IMR-90 (cell line): Measurements from ENCODE around the gene DNAJC19. TPM values are rescaled to one million over a fixed set of nuclear protein-coding genes. Genes with fewer than 3 reads are reported as not detected.

Source experiments
- ATAC-seq: fragments of 200-7000 bp; cut with Tn5 transposase; 2 replicates; pipeline ENCODE4 v1.9.1; 2020; ENCODE audit warnings: low read depth, mild to moderate bottlenecking, moderate library complexity
- BruUV-seq: library from RNA; stranded (reverse); fragments of 400-500 nt; replicated peaks from 2 replicates; lab custom pipeline; 2021; lab: Mats Ljungman, UMichigan
- CTCF ChIA-PET: fragments of 300-600 bp; formaldehyde crosslinking; extraction: SDS; loops from one replicate; lab custom pipeline; 2021; ENCODE audit warnings: antibody characterized with exemption; lab: Yijun Ruan, JAX
- POLR2A ChIA-PET: fragments of 300-600 bp; sonication (Branson Sonifier 250); formaldehyde crosslinking; loops from one replicate; lab custom pipeline; 2022; ENCODE audit warnings: antibody characterized with exemption; ENCODE audit not compliant: unreplicated experiment; lab: Charles Lee
- DNase-seq: peaks from one replicate; pipeline ENCODE4 v3.0.0; 2013
- H2AFZ ChIP-seq: replicated peaks from 2 replicates; pipeline ENCODE3; 2013; ENCODE audit warnings: low read length, mild to moderate bottlenecking; ENCODE audit not compliant: poor library complexity
- H2AK5ac ChIP-seq: 2 replicates; pipeline ENCODE4 v1.6.1; 2013; ENCODE audit warnings: low read depth, low read length, inconsistent platforms
- H2AK9ac ChIP-seq: replicated peaks from 2 replicates; pipeline ENCODE3; 2013; ENCODE audit warnings: mild to moderate bottlenecking, low read depth, low read length, moderate library complexity; ENCODE audit not compliant: poor library complexity
- H2BK120ac ChIP-seq: 2 replicates; pipeline ENCODE4 v1.6.1; 2013; ENCODE audit warnings: low read depth, low read length, inconsistent platforms
- H2BK15ac ChIP-seq: 3 replicates; pipeline ENCODE4 v1.6.1; 2013; ENCODE audit warnings: low read depth, low read length, inconsistent platforms
- H2BK20ac ChIP-seq: 2 replicates; pipeline ENCODE4 v1.6.1; 2013; ENCODE audit warnings: low read depth, mild to moderate bottlenecking, inconsistent platforms, low read length, moderate library complexity
- H2BK5ac ChIP-seq: 2 replicates; pipeline ENCODE4 v1.6.1; 2013; ENCODE audit warnings: mild to moderate bottlenecking, low read depth, low read length, inconsistent platforms; ENCODE audit not compliant: poor library complexity, severe bottlenecking
- H3K14ac ChIP-seq: replicated peaks from 2 replicates; pipeline ENCODE4 v1.6.1; 2013; ENCODE audit warnings: low read depth, low read length, inconsistent platforms
- H3K18ac ChIP-seq: 2 replicates; pipeline ENCODE4 v1.6.1; 2013; ENCODE audit warnings: low read depth, low read length, control low read depth
- H3K23ac ChIP-seq: 2 replicates; pipeline ENCODE4 v1.6.1; 2013; ENCODE audit warnings: low read depth, low read length, inconsistent platforms
- H3K27ac ChIP-seq: 2 replicates; pipeline ENCODE4 v1.5.1; 2013; ENCODE audit warnings: mild to moderate bottlenecking, control low read depth, low read length; ENCODE audit not compliant: insufficient read depth
- H3K27me3 ChIP-seq: 2 replicates; pipeline ENCODE4 v1.6.1; 2013; ENCODE audit warnings: low read length; ENCODE audit not compliant: control insufficient read depth, insufficient read depth
- H3K36me3 ChIP-seq: 2 replicates; pipeline ENCODE4 v1.6.1; 2013; ENCODE audit warnings: low read length, mixed read lengths; ENCODE audit not compliant: control insufficient read depth, insufficient read depth
- H3K4ac ChIP-seq: 2 replicates; pipeline ENCODE4 v1.6.1; 2013; ENCODE audit warnings: low read depth, low read length, inconsistent platforms
- H3K4me1 ChIP-seq: 2 replicates; pipeline ENCODE4 v1.6.1; 2013; ENCODE audit warnings: low read length, mixed read lengths; ENCODE audit not compliant: control insufficient read depth, insufficient read depth
- H3K4me2 ChIP-seq: 2 replicates; pipeline ENCODE4 v1.6.1; 2013; ENCODE audit warnings: low read depth, mild to moderate bottlenecking, control low read depth, low read length, moderate library complexity
- H3K4me3 ChIP-seq: 2 replicates; pipeline ENCODE4 v1.5.1; 2013; ENCODE audit warnings: low read depth, mild to moderate bottlenecking, control low read depth, low read length, moderate library complexity; ENCODE audit not compliant: insufficient read depth
- H3K56ac ChIP-seq: 2 replicates; pipeline ENCODE4 v1.6.1; 2013; ENCODE audit warnings: low read length, inconsistent platforms; ENCODE audit not compliant: insufficient read depth; ENCODE audit errors: extremely low read depth
- H3K79me1 ChIP-seq, 2 experiments: 2 replicates each; pipeline ENCODE4 v1.6.1; 2013; ENCODE audit warnings: low read length in 2 of 2, inconsistent platforms in 1 of 2, low read depth in 1 of 2
- H3K9ac ChIP-seq: 2 replicates; pipeline ENCODE4 v1.6.1; 2013; ENCODE audit warnings: low read depth, low read length, control low read depth
- H3K9me1 ChIP-seq: 2 replicates; pipeline ENCODE4 v1.6.1; 2013; ENCODE audit warnings: low read length, inconsistent platforms; ENCODE audit not compliant: insufficient read depth
- H3K9me3 ChIP-seq: 2 replicates; pipeline ENCODE4 v1.6.1; 2013; ENCODE audit warnings: low read length; ENCODE audit not compliant: control insufficient read depth, insufficient read depth
- H4K20me1 ChIP-seq: 2 replicates; pipeline ENCODE4 v1.6.1; 2013; ENCODE audit warnings: low read length, inconsistent platforms; ENCODE audit not compliant: insufficient read depth
- H4K5ac ChIP-seq: 2 replicates; pipeline ENCODE4 v1.6.1; 2013; ENCODE audit warnings: mild to moderate bottlenecking, low read depth, low read length, control low read depth
- H4K8ac ChIP-seq, 2 experiments: 2 replicates each; pipeline ENCODE4 v1.6.1; 2013; ENCODE audit warnings: low read depth in 2 of 2, low read length in 2 of 2, control low read depth in 1 of 2, inconsistent platforms in 1 of 2
- H4K91ac ChIP-seq: 2 replicates; pipeline ENCODE4 v1.6.1; 2013; ENCODE audit warnings: low read depth, low read length, inconsistent platforms; ENCODE audit not compliant: insufficient read depth
- BHLHE40 ChIP-seq: fragments of 150-350 bp; IDR thresholded peaks from 2 replicates; pipeline ENCODE4 v1.6.1; 2016; ENCODE audit warnings: mild to moderate bottlenecking, low read depth, low read length
- CHD1 ChIP-seq: IDR thresholded peaks from 2 replicates; pipeline ENCODE4 v1.6.1; 2012; ENCODE audit warnings: low read depth, low read length, improper control_type of control experiment
- FOS ChIP-seq: fragments of 150-350 bp; IDR thresholded peaks from 2 replicates; pipeline ENCODE4 v1.6.1; 2016; ENCODE audit warnings: low read depth, low read length
- MAFK ChIP-seq: IDR thresholded peaks from 2 replicates; pipeline ENCODE4 v1.6.1; 2012; ENCODE audit warnings: low read depth, low read length, improper control_type of control experiment
- MXI1 ChIP-seq: IDR thresholded peaks from 2 replicates; pipeline ENCODE4 v1.6.1; 2012; ENCODE audit warnings: low read depth, mild to moderate bottlenecking, low read length, moderate library complexity, borderline replicate concordance
- NFE2L2 ChIP-seq: fragments of 150-350 bp; IDR thresholded peaks from 2 replicates; pipeline ENCODE4 v1.6.1; 2016; ENCODE audit warnings: low read depth, mild to moderate bottlenecking, low read length
- POLR2A ChIP-seq: IDR thresholded peaks from 2 replicates; pipeline ENCODE4 v1.6.1; 2012; ENCODE audit warnings: mild to moderate bottlenecking, low read depth, low read length
- RAD21 ChIP-seq: IDR thresholded peaks from 2 replicates; pipeline ENCODE4 v1.6.1; 2012; ENCODE audit warnings: low read length, improper control_type of control experiment
- RFX5 ChIP-seq: IDR thresholded peaks from 2 replicates; pipeline ENCODE4 v1.8.0; 2012; ENCODE audit warnings: low read depth, mild to moderate bottlenecking, low read length, moderate library complexity
- SMC3 ChIP-seq: fragments of 150-350 bp; IDR thresholded peaks from 2 replicates; pipeline ENCODE4 v1.6.1; 2016; ENCODE audit warnings: low read depth, mild to moderate bottlenecking, antibody characterized with exemption, low read length, moderate library complexity
- WGBS, 2 experiments: methylation state at CpG; one replicate each; pipeline versions ENCODE4 v1.1.5 to v1.1.7; 2013; ENCODE audit warnings: missing lambda C conversion rate in 2 of 2; ENCODE audit not compliant: insufficient read length in 1 of 2; ENCODE audit errors: extremely low coverage in 2 of 2; 5-methylcytosine and 5-hydroxymethylcytosine counted together
- dilution Hi-C: fragments of 300-500 bp; cut with HindIII; formaldehyde crosslinking; loops from one replicate; pipeline ENCODE4 v1.14.3; 2018; ENCODE audit warnings: low sequenced_read_pairs; ENCODE audit not compliant: unreplicated experiment
- in situ Hi-C: fragments of 300-500 bp; cut with MboI; formaldehyde crosslinking; loops from 3 replicates; pipeline ENCODE4 v1.14.3; 2019; ENCODE audit warnings: low sequenced_read_pairs, inconsistent platforms, mixed read lengths
- intact Hi-C: fragments of 100-400 bp; cut with micrococcal nuclease; formaldehyde crosslinking; loops from 2 replicates; pipeline ENCODE4 v1.10.0; 2022
- polyA plus RNA-seq, 3 experiments: library from polyadenylated mRNA; depleted of rRNA; stranded (reverse); fragments of >200 nt; gene quantifications; 2 replicates each; pipeline ENCODE4 v1.2.3, GENCODE V29; 2012; ENCODE audit warnings: low replicate concordance in 1 of 3
- total RNA-seq: library from RNA; depleted of rRNA; stranded (reverse); fragments of >200 nt; gene quantifications from 2 replicates; pipeline ENCODE4 v1.2.3, GENCODE V29; 2012
- TF ChIP-seq, protein P1 (sequence below): conservative IDR thresholded peaks from 2 replicates; pipeline ENCODE4 v1.5.1; 2012; ENCODE audit warnings: mild to moderate bottlenecking, low read depth, low read length, improper control_type of control experiment

DNAJC19 gene
- total and polyA plus RNA-seq, 2 of the 4 experiments (the other 2 are of a cell fraction) = 16.0 to 39.4 TPM

DNA sequence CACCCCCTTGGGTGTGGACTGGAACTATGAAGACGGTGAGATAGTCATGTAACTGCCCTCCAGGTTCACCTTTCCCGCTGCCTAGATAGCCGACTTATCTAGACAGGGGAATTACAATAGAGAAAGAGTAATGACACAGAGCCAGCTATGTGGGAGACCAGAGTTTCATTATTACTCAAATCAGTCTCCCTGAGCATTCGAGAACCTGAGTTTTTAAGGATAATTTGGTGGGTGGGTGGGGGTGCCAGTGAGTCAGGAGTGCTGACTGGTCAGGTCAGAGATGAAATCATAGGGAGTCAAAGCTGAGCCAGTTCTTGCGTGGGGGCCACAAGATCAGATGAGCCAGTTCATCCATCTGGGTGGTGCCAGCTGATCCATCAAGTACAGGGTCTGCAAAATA is 19.7 kb upstream of the DNAJC19 start:
- no peaks in the 10 kb centered on the region for H3K36me3 ChIP-seq
- H2AK5ac ChIP-seq = no peak overlapping the region
- H3K56ac ChIP-seq = no peak overlapping the region
- H2AFZ ChIP-seq = no peak overlapping the region
- WGBS, 2 experiments = no CpG with 5 or more reads among the region's 5 CpGs
- no peaks in the 10 kb centered on the region for H3K9me3 ChIP-seq
- H4K20me1 ChIP-seq = no peaks in the 10 kb centered on the region
- H3K14ac ChIP-seq = no peak overlapping the region
- no peak overlapping the region for H4K8ac ChIP-seq
- H3K27me3 ChIP-seq = no peaks in the 10 kb centered on the region
- H3K27ac ChIP-seq = no peak overlapping the region
- no peak overlapping the region for H4K5ac ChIP-seq
- H3K4me3 ChIP-seq = no peak overlapping the region
- DNase-seq = no peak
- no peak overlapping the region for H2BK120ac ChIP-seq
- H3K79me1 ChIP-seq = no peaks in the 10 kb centered on the region
- dilution Hi-C loops (no loop called here), in situ Hi-C loops (no loop called here), intact Hi-C loops (no loop called here)
- H3K4me2 ChIP-seq = no peak overlapping the region
- no peak overlapping the region for H4K91ac ChIP-seq
- H2BK15ac ChIP-seq = no peak overlapping the region
- H2BK20ac ChIP-seq = no peak overlapping the region
- ChIA-PET CTCF (no interaction called here), POLR2A (no interaction called here)
- TF ChIP-seq MXI1 (no peak), MAFK (no peak), RAD21 (no peak), RFX5 (no peak), CHD1 (no peak), NFE2L2 (no peak), POLR2A (no peak), BHLHE40 (no peak), SMC3 (no peak), FOS (no peak)
- TF ChIP-seq, protein P1, sequence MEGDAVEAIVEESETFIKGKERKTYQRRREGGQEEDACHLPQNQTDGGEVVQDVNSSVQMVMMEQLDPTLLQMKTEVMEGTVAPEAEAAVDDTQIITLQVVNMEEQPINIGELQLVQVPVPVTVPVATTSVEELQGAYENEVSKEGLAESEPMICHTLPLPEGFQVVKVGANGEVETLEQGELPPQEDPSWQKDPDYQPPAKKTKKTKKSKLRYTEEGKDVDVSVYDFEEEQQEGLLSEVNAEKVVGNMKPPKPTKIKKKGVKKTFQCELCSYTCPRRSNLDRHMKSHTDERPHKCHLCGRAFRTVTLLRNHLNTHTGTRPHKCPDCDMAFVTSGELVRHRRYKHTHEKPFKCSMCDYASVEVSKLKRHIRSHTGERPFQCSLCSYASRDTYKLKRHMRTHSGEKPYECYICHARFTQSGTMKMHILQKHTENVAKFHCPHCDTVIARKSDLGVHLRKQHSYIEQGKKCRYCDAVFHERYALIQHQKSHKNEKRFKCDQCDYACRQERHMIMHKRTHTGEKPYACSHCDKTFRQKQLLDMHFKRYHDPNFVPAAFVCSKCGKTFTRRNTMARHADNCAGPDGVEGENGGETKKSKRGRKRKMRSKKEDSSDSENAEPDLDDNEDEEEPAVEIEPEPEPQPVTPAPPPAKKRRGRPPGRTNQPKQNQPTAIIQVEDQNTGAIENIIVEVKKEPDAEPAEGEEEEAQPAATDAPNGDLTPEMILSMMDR = no peak
- no peak overlapping the region for H2AK9ac ChIP-seq
- no peak overlapping the region for H3K18ac ChIP-seq
- H3K4ac ChIP-seq = no peak overlapping the region
- no peaks in the 10 kb centered on the region for H3K9me1 ChIP-seq
- ATAC-seq = no peak
- H3K23ac ChIP-seq = no peak overlapping the region
- H3K4me1 ChIP-seq = no peaks in the 10 kb centered on the region
- H2BK5ac ChIP-seq = no peak overlapping the region
- no TSS peak for BruUV-seq
- no peak overlapping the region for H3K9ac ChIP-seq
